NCI-H1092 (cell line): Measurements from ENCODE around the gene TRAF3.
"Not testable (repeated sequence)": the region's sequence is repeated elsewhere in the genome, so short reads cannot be mapped to it uniquely, and the experiment has no call there.

ENCODE experiments used
- DNase-seq: peaks from one replicate; lab custom pipeline; 2025; lab: John Stamatoyannopoulos, UW

TRAF3 gene

DNA sequence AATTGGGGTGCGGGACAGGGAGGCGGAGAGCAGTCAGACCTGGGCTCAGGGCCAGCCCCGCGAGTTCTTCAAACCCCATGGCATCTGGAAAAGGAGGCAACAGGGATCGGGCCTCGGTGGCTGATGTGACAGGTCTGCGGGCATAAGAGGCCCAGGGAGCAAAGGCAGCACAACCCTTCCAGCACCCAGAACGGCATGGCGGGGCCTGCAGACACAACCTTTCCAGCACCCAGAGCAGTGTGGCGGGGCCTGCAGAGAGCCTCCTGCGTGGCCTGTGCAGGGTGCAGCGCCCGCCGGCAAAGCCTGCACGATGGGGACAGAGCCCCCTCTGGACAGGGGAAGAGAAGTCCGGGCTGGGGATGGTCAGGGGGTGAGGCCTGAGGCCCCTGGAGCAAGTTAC lies 26.2 kb upstream of the TRAF3 start:
- DNase-seq: no peak

DNA sequence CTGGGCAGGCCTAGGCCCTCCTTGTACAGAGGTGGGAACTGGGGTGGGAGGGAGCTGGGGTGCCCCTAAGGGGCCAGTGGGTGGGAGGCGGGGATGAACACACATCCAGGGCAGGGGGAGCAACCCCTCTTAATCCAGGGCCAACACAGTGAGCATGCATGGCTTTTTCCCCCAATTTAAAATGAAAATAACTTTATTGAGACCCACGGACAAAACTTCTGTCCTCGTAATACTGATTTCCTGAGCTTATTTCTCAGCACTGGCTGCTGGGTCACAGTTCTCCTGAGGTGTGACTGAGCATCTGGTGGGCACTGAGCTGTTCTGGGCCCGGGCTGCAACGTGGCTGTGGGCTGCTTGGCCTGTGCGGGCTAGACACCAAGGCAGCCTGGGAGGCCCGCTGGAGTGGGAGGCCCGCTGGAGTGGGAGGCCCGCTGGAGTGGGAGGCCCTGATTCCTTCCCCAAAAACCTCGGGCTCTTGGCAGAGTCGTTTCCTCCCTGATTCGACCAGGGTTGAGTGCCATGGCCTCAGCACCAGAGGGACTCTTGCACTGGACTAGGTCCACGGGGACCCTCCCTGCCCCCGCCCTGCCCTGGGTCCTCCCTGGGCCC lies 24.9 kb upstream of the TRAF3 start:
- no peak for DNase-seq

DNA sequence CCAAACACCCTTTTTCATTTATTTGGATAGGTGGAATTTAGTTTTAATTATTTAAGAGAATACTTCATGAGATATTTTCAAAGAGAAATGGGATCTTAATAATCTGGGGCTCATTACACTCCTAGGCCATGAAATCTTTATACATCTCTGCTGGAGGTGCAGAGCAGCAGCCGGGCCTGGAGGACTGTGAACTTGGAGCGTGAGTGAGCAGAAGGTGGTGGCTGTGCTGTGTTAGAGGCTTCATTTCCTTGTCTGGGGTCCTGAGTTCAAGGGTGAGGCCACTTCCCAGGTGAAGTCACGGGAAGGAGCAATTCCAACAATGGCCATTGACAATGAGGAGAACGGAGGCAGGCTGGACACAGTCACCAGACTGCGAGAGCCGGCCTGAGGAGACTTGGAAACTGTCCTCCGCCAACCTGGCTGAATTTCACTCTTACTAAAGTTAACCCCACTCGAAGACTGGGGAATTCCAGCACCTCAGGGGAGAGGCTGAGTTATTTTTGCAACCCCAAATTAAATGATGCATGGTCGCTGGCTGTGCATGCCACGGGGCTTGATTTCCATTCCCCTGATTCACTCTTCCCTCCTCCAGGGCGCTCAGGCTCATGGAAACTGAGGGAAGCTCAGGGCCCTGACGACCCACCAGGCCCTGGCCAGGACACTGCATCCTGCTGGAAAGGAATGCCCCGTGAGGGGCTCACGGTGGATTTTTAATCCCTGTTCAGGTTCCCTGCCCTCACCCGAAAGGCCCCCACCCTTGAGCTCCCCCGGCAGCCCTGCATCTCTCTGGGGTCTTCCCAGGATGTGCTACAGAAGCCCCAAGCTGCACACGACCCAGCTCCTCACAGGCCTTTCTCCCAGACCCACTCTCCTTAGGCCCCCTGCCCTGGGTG lies 22.6 kb upstream of the TRAF3 start:
- no peak for DNase-seq

DNA sequence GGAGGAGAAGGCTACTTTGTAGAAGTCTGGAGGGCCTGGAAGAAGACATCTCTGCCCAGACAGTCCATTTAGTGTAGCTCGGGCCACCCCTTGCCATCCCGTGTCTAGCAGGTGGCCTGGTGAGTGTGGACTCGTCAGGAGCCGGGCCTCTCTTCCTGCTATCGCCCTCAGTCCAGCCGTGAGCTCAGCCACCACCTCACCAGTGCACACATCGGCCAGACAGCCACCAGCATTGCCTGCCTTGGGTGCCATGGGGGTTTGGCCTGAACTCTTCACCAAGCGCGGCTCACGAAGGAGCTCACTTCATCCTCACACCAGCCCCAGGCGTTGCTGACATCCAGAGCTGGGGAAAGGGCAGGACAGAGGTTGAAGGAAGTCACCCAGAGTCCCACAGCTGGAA lies 19.6 kb upstream of the TRAF3 start:
- no peak for DNase-seq

DNA sequence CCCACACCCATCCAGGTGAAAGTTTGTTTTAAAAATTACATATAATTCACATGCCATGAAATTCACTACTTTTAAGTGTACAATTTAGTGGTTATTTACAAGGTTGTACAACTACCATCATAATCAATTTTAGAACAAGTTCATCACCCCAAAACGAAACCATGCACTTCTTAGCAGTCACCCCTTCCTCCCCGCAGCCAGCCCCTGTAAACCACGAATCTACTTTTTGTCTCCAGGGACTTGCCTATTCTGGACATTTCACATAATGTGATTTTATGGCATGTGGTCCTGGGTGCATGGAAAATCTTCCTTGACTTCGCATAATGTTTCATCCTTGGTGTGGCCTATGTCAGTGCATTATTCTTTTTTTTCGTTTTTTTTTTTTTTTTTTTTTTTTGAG lies 19.2 kb upstream of the TRAF3 start:
- DNase-seq: no peak

DNA sequence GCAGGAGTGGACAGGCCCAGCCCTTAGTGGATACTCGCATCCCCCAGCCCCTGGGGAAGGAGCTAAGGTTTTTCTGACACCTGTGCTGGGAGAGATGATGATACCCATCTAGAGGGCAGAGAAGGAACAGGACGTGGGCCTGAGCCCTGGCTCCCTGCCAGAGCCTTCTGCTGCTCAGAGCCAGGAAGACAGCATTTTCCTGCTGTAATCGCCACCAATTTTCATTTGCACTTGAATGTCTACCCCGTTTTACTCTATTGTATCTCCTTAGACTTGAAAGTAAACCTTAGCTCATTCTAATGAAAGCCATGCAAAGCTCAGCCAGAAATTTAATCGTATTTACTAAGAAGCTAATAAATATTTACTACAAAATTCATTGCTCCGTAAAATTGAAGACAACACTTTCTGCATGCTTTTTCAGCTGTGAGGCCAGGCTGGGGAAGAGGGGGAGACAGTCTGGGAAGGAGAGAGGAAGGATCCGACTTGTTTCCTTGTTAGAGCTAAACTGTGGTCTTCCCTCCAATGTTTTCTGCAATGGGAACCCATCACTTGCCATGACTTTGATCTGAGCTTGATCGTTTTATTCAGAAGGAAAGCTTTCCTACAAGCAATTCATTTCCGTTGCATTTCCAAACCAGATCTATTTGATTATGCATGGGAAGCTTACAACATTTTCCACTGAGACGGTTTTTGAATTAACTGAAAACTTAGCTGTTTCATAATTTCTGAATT lies 17.6 kb upstream of the TRAF3 start:
- no peak for DNase-seq

DNA sequence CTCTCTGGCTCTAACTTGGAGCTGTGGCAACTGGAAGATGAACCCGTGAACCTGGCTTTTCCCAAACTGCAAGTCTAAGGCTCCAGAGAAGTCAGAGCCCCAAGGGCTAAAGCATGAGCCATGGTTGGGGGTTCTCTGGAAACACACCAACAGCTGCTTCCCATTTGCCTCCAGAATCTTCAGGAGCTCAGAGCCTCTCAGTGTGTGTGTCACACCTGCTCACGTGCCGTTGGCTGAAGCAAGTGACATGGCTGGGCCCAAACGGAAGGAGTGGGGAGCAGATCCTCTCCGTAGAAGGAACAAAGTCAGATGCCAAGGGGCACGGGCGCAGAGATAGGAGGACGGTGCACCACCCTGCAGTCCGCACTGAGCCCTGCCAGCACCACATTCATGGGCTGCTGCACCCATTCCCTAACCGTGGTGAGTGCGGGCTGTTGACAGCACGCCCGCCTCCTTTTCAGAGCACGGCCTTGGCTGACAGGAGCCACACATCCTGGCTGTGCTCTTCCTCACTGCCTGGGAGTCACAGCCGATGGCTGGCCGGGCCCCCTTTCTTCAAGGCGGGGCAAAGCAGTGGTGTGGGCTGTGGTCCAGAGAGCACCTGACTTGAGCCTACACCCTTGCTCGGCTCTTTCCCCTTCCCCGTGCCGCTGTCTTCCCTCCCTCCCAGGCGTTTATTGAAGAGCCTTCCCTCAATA lies 16.6 kb upstream of the TRAF3 start:
- DNase-seq: no peak

DNA sequence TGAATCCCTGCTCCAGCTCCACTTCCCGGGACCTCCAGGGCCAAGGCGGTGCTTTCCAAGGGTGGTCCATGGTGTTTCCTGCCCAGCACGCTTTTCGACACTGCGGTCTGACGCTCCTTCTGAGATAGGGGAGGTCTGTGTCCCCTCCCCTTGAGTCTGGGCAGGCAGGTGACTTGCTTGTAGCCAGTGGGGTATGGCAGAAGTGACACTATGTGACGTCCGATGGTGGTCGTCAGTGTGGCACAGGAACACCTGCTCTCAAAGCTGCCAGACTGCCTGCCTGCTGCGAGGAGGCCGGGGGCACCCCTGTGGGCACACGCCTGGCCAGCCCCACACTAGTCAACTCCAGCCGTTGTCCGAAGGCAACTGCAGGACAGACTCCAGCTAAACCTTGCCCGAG lies 16.0 kb upstream of the TRAF3 start:
- no peak for DNase-seq

DNA sequence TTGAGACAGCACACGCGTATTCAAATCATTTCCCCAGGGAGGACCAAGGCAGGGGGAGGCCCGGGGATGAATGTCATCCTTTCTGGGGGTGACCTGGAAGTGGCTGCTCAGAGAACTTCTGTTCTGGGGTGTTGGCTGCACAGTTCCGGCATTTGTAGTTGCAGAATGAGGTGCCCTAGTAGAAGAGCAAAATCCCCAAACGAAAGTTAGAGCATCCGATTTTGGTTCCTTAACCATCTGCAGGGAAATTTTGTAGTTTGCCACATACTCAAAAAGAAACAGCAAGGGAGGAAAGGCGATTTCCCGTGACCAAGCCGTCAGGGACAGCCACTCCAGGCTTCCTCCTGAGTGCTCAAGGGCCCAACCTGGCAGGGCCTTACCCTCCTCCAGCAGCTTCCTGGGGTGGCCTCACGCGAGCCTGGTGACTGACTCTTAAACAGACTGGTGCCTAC lies 13.0 kb upstream of the TRAF3 start:
- no peak for DNase-seq

DNA sequence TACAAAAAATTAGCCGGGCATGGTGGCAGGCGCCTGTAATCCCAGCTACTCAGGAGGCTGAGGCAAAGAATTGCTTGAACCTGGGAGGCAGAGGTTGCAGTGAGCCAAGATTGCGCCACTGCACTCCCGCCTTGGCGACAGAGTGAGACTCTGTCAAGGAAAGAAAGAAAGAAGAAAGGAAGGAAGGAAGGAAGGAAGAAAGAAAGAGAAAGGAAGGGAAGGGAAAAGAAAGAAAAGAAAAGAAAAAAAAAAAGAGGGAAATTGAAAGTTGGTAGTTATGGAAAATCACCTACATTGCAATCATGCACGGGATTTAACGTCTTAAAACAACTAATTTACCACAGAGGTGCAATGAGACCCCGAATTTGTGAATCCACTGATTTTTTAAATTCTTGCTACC lies 11.5 kb upstream of the TRAF3 start:
- not testable (repeated sequence) for DNase-seq

DNA sequence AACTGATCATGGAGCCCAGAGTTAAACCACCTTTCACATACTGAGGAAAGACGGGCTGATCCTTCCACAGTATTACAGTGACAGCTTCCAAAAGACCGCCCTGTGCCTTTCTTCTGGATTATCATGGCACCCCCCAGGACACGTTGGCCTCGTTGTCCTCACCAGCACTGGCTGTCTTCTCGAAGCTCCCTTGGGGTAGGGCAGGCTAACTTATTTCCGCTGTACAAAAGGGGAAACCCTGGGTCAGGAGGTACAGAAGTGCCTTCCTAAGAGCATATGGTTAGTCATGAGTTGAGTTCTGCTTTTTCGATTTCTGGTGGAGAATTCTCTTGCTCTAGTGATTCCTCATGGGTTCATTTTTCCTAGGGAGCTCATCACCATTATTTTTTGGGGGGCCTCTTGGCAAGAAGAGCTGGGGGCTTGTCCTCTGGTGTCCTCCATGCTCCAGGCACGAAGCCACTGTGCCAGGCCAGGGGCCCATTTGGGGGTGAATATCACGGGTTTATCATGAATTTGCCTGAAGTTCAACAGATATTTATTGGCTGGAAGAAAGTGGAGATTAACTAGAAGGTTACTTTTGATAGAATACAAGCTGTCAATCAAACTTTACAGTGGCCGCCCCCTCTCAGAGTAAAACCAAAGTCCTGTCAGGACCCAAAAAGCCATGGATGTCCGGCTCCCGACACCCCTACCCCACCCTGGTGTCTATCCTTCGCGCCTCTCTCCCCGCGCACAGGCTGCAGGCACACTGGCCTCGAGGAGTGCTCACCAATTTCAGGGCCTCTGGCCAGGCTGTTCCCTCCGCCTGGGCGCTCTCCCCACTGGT lies 8.8 kb upstream of the TRAF3 start:
- DNase-seq: no peak

DNA sequence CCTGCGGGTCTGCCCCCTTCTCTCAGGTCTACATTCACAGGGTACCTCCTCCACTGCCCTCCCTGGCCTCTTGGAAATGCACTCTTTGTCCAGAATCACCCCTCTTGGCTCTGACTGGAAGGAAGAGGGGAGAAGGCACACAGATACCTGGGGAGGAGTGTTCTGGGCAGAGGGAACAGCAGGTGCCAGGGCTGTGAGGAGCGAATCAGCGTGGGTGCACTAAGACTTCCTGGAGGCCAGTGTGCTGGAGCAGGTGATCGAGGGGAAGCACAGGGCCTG lies 8.3 kb upstream of the TRAF3 start:
- DNase-seq: no peak

DNA sequence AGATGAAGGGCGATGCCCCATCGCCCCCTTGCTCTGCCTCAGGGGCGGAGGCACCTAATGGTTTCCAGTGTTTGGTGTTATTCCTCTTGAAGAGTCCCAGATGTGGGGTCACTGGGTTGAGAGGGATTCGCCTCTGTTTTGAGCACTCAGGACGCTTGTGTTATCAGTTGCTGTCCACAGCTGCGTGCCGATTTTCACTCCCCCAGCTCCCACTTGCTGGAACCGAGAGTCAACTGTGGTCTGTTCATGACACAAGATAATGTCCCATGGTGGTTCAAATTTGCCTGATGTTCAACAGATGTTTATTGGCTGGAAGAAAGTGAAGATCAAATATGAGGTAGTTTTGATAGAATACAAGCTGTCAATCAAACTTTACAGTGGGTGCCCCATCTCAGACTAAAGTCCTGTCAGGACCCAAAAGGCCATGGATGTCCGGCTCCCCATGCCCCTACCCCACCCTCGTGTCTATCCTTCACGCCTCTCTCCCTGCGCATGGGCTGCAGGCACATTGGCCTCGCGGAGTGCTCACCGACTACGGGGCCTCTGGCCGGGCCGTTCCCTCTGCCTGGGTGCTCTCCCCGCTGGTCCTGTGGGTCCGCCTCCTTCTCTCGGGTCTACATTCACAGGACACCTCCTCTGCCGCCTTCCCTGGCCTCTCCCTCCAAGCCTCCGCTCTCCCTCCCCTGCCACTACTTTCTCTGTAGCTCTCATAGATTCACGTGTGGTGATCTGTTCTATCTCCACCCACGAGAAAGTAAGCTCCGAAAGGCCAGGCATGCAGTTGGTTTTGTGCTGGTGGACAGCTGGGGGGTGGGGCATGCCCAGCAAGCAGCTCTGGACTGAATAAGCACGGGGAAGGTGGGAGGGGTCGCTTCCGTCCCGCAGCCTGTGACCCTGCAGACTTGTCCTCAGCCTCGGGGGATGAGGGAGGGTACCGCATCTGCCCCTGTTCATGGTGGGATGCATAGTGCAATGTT lies 6.8 kb upstream of the TRAF3 start:
- DNase-seq: no peak

DNA sequence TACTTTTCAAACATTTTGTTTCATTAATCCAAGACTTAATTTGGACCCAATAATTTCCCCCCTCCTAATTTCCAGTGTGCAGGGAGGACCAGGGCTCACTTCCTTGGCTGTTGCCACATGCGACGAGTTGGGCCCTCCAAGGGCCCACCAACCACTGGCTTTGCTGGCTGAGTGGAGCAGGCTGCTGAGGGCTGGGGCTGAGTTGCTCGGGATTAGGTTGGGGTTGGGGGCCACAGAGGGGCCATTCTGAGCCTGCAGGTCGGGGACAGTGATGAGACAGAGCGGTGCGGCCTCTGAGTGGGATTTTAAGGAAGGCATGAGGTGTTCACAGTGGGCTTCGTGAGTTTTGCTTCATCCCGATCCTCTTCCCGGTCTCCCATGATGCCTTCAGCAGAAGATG lies 6.1 kb upstream of the TRAF3 start:
- no peak for DNase-seq

DNA sequence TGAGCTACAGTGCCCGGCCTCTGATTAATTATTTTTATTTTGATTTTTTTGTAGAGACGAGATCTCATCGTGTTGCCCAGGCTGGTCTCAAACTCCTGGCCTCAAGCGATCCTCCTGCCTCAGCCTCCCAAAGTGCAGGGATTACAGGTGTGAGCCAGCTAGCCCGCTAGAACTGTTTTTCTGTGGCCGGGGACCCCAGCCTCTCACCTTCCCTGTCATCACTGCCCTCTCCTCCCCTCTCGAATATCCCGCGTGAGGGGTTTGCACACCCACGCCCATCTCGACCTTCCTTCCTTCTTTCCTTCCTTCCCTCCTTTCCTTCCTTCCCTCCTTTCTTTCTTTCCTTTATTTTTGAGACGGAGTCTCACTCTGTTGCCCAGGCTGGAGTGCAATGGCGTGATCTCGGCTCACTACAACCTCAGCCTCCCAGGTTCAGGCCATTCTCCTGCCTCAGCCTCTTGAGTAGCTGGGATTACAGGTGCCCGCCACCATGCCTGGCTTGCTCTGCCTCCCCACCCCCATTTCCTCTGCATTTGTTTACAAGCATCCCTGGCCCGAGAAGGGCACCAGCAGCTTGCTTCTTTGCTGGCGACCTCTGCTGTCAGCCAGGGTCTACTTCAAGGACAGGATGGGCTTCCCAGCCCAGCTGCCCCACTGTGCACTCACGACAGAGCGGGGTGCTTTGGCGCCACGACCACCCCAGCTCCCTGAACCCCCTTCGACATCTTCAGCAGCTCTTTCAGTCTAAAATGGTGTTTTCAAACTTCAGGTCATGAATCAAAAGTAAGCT lies 4.3 kb upstream of the TRAF3 start:
- peak; percentile 18 for DNase-seq

DNA sequence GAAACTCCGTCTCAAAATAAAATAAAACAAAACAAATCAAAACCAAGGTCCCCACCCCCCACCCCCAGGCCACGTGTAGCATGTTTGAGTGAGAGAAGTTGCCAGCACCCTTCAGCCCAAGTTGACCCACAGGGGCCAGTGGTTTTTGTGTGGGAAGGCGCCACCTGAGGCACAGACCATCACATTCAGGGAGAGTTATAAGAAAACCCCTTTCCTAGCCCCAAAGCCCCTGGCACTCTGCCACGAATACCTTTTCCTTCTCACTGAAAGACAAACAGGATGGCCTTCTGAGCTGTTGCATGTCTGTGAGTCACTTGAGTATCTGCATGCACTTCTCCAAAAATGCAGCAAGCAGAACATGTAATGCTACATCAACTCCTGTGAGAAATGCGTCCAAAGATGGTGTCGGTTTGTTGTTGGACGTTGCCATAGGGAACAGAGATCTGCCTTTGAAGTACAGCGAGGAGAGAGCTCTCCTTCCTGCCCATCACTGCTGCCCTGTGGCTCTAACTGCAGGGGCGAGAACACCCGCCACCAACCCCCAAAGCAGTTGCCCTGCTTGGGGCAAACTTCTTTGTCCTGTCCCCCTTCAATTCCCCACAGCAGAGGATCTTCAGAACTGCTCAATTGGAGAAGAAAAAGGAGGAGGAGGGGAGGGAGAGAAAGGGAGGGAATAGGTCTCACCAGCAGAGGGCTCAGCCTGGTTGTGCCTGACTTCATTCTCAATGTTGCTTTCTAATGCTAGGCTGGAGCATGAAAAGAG lies 2.7 kb upstream of the TRAF3 start:
- peak; percentile 46 for DNase-seq

DNA sequence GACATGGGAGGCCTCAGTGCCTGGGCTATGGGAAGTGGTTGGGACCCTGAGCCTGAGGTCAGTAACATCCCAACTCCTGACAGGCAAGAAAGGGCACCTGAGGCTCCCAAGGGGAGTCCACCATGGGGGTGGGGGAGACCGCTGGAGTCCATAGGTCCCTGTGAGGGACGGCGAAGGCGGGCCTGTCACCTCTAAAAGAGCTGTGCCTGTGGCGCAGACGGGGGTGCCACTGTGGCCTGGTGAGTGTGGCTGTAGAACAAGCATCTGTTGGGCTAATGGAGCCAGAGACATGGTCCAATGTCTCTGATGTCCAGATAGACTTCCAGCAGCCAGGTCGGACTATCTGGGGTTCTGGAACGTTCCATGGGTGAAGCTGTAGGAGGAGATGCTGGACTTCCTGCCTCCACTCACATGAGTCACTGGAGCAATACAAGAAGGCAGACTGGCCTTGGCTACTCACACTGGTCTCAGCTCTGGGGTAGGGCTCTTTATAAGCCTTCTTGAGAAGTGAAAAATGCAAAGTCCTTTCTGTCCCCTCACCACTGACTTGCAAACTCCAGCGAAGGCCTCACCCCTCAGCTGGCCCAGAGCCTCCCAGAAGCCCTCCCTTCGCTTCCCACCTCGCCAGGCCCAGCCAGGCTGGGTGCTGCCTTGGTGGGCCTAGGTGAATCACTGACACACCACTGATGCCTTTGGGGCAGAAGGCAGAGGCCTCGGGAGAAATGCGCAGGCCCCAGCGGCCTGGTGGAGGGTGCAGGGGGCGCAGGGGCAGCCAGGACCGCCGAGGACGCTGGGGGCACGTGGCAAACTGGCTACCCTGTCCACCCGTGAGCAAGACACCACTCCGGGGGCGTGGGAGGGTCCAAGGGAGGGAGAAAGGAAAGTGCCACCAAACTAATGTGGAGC lies 1.1 kb upstream of the TRAF3 start:
- DNase-seq: no peak
